ENCODE data around the gene CPNE5.

CPNE5 gene

DNA sequence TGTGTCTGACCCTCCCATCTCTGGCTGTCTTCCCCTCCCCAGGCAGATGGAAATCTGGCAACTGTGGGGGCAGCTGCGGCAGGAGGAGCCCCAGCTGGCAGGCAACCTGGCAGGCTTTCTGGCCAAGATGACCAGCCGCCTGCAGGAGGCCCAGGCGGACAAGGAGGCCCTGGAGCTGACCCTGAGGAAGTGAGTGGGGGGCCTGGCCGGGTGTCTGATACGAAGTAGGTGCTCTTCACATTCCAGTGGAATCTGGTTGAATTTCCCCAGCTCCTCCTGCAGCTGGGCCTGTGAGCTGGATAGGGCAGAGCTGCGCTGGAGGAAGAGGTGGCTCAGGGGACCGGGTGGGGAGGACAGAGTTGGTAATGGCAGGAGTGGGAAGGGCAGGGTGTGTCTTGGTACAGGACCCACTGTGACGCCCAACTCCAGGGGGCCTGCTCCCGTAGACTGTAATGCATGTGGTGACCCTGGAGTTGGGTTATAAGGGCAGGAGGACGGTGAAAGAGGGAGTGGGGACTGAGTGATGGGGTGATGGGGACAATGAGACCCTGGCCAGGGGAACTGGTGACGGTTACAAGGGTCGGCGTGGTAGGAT, 121.9 kb downstream of the CPNE5 start:
- no peak for TF ChIP-seq ZBTB7A (IDR thresholded peaks at IDR 0.05; ENCODE audit: low read depth)
- no peak for TF ChIP-seq MAX (IDR thresholded peaks at IDR 0.05)
- no peak for TF ChIP-seq REST (IDR thresholded peaks at IDR 0.05; ENCODE audit: low read depth)
- no peak for TF ChIP-seq TCF12 (IDR thresholded peaks at IDR 0.05; ENCODE audit: low read depth)
- TF ChIP-seq NFIC (IDR thresholded peaks at IDR 0.05) = no peak
- no peak for TF ChIP-seq CREB1 (IDR thresholded peaks at IDR 0.05; ENCODE audit: low read depth)
- no peak for TF ChIP-seq EP300 (IDR thresholded peaks at IDR 0.05; ENCODE audit: borderline replicate concordance)
- no peak for TF ChIP-seq YY1 (IDR thresholded peaks at IDR 0.05; ENCODE audit: low read depth)
- TF ChIP-seq TAF1 (IDR thresholded peaks at IDR 0.05; ENCODE audit: low read depth) = no peak
- TF ChIP-seq EGR1 (IDR thresholded peaks at IDR 0.05) = no peak
- TF ChIP-seq USF1 (IDR thresholded peaks at IDR 0.05) = no peak
- no peak for TF ChIP-seq FOXM1 (IDR thresholded peaks at IDR 0.05; ENCODE audit: borderline replicate concordance, low read depth)
- no peak for TF ChIP-seq RAD21 (IDR thresholded peaks at IDR 0.05; ENCODE audit: low read depth)

DNA sequence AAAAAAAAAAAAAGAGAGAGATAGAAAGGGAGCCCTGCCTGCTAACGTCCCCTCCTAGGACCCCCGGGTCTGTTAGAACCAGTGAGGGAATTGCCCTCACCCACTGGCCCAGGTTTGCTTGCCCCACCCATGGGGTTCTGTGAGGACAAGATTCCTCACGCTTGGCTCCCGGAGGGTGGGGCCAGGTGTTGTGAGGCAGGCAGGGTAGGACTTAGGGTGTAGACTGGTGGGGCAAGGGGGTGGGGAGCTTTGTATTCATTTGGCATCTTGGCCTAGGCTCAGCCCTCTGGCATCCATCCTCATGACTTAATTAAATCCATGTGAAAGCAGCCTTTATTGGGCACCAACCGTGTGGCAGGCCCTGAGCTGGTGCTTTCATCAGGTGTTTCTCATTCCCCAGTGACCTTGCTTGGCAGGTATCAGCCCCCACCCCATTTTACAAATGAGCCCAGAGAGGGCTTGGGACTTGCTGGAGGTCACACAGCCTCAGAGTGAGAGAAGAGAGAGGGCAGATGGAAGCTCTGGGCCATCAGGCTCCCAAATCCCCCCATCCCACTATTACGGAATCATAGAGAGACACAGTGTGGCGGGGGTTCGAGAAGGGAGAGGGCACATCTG, 122.7 kb downstream of the CPNE5 start:
- TF ChIP-seq EP300 (IDR thresholded peaks at IDR 0.05; ENCODE audit: borderline replicate concordance) = no peak
- TF ChIP-seq EGR1 (IDR thresholded peaks at IDR 0.05) = no peak
- no peak for TF ChIP-seq CREB1 (IDR thresholded peaks at IDR 0.05; ENCODE audit: low read depth)

GRCh38 chr6:36715469-36715868, 123.8 kb downstream of the CPNE5 start:
- TF ChIP-seq CEBPB (IDR thresholded peaks at IDR 0.05) (no peak), CREB1 (IDR thresholded peaks at IDR 0.05; ENCODE audit: low read depth) (no peak), REST (IDR thresholded peaks at IDR 0.05; ENCODE audit: low read depth) (no peak), FOXM1 (IDR thresholded peaks at IDR 0.05; ENCODE audit: borderline replicate concordance, low read depth) (no peak), ZBTB7A (IDR thresholded peaks at IDR 0.05; ENCODE audit: low read depth) (no peak), TCF12 (IDR thresholded peaks at IDR 0.05; ENCODE audit: low read depth) (no peak), YY1 (IDR thresholded peaks at IDR 0.05; ENCODE audit: low read depth) (no peak), USF1 (IDR thresholded peaks at IDR 0.05) (no peak), EP300 (IDR thresholded peaks at IDR 0.05; ENCODE audit: borderline replicate concordance) (no peak), MAX (IDR thresholded peaks at IDR 0.05) (no peak), TAF1 (IDR thresholded peaks at IDR 0.05; ENCODE audit: low read depth) (no peak), NFIC (IDR thresholded peaks at IDR 0.05) (no peak), TEAD4 (IDR thresholded peaks at IDR 0.05) (no peak), EGR1 (IDR thresholded peaks at IDR 0.05) (no peak), RAD21 (IDR thresholded peaks at IDR 0.05; ENCODE audit: low read depth) (no peak)

DNA sequence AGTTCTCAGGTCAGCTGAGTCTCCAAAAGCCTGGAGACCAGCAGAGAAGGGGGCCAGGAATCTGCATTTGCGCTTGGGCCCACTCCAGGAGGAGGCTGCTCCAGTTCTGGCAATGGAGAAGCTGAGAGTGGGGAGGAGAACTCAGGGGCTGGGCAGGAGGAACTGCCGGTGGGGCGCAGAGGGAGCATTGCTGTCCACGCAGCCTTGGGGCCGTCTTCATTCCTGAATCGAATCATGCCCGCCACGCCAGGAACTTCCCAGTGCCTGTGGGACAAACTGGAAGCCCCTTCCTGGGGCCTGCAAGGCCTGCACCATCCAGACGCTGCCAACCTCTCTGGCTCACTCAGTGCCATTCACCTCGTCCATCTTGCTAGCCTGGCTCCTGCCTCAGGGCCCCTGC, 124.7 kb downstream of the CPNE5 start:
- no peak for TF ChIP-seq FOXM1 (IDR thresholded peaks at IDR 0.05; ENCODE audit: borderline replicate concordance, low read depth)
- TF ChIP-seq CEBPB (IDR thresholded peaks at IDR 0.05) = no peak
- no peak for TF ChIP-seq TCF12 (IDR thresholded peaks at IDR 0.05; ENCODE audit: low read depth)
- no peak for TF ChIP-seq REST (IDR thresholded peaks at IDR 0.05; ENCODE audit: low read depth)
- no peak for TF ChIP-seq ZBTB7A (IDR thresholded peaks at IDR 0.05; ENCODE audit: low read depth)
- no peak for TF ChIP-seq EP300 (IDR thresholded peaks at IDR 0.05; ENCODE audit: borderline replicate concordance)
- TF ChIP-seq USF1 (IDR thresholded peaks at IDR 0.05) = no peak
- no peak for TF ChIP-seq EGR1 (IDR thresholded peaks at IDR 0.05)
- no peak for TF ChIP-seq TEAD4 (IDR thresholded peaks at IDR 0.05)
- no peak for TF ChIP-seq NFIC (IDR thresholded peaks at IDR 0.05)
- no peak for TF ChIP-seq RAD21 (IDR thresholded peaks at IDR 0.05; ENCODE audit: low read depth)
- no peak for TF ChIP-seq TAF1 (IDR thresholded peaks at IDR 0.05; ENCODE audit: low read depth)
- TF ChIP-seq YY1 (IDR thresholded peaks at IDR 0.05; ENCODE audit: low read depth) = no peak
- TF ChIP-seq CREB1 (IDR thresholded peaks at IDR 0.05; ENCODE audit: low read depth) = no peak
- TF ChIP-seq MAX (IDR thresholded peaks at IDR 0.05) = no peak
